ENCODE measurements around the gene TELO2.

TELO2 gene

GRCh38 chr16:1505073-1505844 lies 12.1 kb downstream of the TELO2 start:
- TF ChIP-seq CTCF (IDR thresholded peaks at IDR 0.05; ENCODE audit: low read depth, low read length): no peak
- Histone ChIP-seq H3K27me3 (ENCODE audit: insufficient read depth, low read depth, severe bottlenecking) (no peaks in the 10 kb centered on the region), H3K27ac (no peak overlapping the region), H3K36me3 (peaks cover 65% of the 10 kb centered on the region), H3K9me3 (ENCODE audit: severe bottlenecking) (no peaks in the 10 kb centered on the region), H3K4me3 (ENCODE audit: low read depth, low read length) (no peak overlapping the region)
- no peak for DNase-seq

- Histone ChIP-seq H3K27ac (no peak overlapping the region), H3K9me3 (ENCODE audit: severe bottlenecking) (no peaks in the 10 kb centered on the region), H3K4me3 (ENCODE audit: low read depth, low read length) (no peak overlapping the region), H3K36me3 (peaks cover 65% of the 10 kb centered on the region), H3K27me3 (ENCODE audit: insufficient read depth, low read depth, severe bottlenecking) (no peaks in the 10 kb centered on the region)
- no peak for DNase-seq
- no peak for TF ChIP-seq CTCF (IDR thresholded peaks at IDR 0.05; ENCODE audit: low read depth, low read length)
Measured at GRCh38 chr16:1505912-1506311, 12.8 kb downstream of the TELO2 start.

GRCh38 chr16:1506494-1507213 lies 13.5 kb downstream of the TELO2 start:
- no peak for TF ChIP-seq CTCF (IDR thresholded peaks at IDR 0.05; ENCODE audit: low read depth, low read length)
- no peak overlapping the region for H3K4me3 ChIP-seq (ENCODE audit: low read depth, low read length)
- no peaks in the 10 kb centered on the region for H3K27me3 ChIP-seq (ENCODE audit: insufficient read depth, low read depth, severe bottlenecking)
- H3K27ac ChIP-seq: no peak overlapping the region
- H3K9me3 ChIP-seq (ENCODE audit: severe bottlenecking): no peaks in the 10 kb centered on the region
- peaks cover 63% of the 10 kb centered on the region for H3K36me3 ChIP-seq
- no peak for DNase-seq

GRCh38 chr16:1508494-1509187 lies 15.5 kb downstream of the TELO2 start:
- peaks cover 52% of the 10 kb centered on the region for H3K36me3 ChIP-seq

More at GRCh38 chr16:1508494-1509187, 15.5 kb downstream of the TELO2 start:
- no peaks in the 10 kb centered on the region for H3K27me3 ChIP-seq (ENCODE audit: insufficient read depth, low read depth, severe bottlenecking)
- H3K9me3 ChIP-seq (ENCODE audit: severe bottlenecking): no peaks in the 10 kb centered on the region
- TF ChIP-seq CTCF (IDR thresholded peaks at IDR 0.05; ENCODE audit: low read depth, low read length): no peak
- no peak overlapping the region for H3K4me3 ChIP-seq (ENCODE audit: low read depth, low read length)
- no peak overlapping the region for H3K27ac ChIP-seq
- DNase-seq: no peak
